Measurements from ENCODE around the gene SHOC2. TPM values are rescaled to one million over a fixed set of nuclear protein-coding genes. Genes with fewer than 3 reads are reported as not detected.

The SHOC2 gene
- total RNA-seq, 2 donors from 2014 or later: 66.8 to 79.2 TPM

DNA sequence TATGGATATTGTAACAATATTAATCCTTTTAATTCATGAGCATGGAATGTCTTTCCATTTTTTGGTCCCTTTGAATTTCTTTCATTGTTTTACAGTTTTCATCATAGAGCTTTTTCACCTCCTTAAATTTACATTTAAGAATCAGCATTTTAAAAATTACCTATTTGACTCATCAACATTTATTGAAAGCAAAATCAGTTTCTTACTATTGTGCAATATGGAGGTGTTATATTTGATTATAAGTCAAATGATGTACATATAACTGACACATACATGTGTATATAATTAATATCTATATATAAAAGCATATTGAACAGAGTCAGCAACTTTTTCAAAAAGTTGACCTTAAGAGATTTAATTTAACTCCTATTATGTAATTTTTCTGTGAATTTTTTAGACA is 52.2 kb downstream of the SHOC2 start:
- DNase-seq (no peak), ATAC-seq (no peak)

GRCh38 chr10:110972231-110973134 is 53.1 kb downstream of the SHOC2 start:
- intact Hi-C loops (cut with DNase I, micrococcal nuclease): no loop called here
- DNase-seq (no peak), ATAC-seq (no peak)

More for the DNA sequence above, 52.2 kb downstream of the SHOC2 start:
- intact Hi-C loops (cut with DNase I, micrococcal nuclease): no loop called here

- intact Hi-C loops (cut with DNase I, micrococcal nuclease): no loop called here
- ATAC-seq: no peak
- no peak for DNase-seq
Observed at GRCh38 chr10:110973400-110973799, 54.0 kb downstream of the SHOC2 start.

DNA sequence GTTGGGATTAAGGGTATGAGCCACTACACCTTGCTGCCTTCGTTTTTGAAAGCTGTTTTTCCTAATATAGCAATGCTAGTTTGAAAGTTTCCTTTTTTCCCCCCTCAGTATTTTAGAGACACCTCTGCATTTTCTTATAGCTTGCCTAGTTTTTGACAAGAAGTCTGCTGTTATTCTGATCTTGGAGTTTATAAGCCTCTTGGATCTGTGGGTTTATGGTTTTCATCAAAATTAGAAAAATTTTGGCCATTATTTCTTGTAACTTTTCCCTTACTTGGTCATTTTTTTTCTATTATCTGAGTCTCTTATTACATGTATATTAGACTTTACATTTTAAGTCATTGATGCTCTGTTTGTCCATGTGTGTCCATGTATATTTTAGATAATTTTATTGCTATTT is 57.2 kb downstream of the SHOC2 start:
- no peak for DNase-seq
- intact Hi-C loops (cut with DNase I, micrococcal nuclease): no loop called here
- no peak for ATAC-seq

DNA sequence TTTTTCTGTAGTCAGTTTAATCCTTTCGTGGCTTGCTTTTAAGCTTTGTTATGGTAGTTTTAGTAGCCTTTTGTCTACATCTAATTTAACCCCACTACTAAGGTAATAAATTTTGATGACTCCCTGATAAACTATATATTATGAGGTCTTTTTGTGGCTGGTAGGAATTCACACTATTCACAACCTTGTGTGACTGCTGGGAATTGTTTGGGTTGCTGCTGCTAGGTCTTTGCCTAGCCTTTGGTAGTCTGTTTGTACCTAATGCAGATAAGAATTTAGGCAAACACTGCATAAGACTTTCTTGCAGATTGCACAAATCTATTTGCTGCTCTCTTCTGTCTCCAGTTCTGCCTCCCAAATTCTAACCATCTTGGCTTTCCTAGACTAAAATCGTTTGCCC is 58.3 kb downstream of the SHOC2 start:
- DNase-seq (no peak), ATAC-seq (no peak)
- intact Hi-C loops (cut with DNase I, micrococcal nuclease): no loop called here

DNA sequence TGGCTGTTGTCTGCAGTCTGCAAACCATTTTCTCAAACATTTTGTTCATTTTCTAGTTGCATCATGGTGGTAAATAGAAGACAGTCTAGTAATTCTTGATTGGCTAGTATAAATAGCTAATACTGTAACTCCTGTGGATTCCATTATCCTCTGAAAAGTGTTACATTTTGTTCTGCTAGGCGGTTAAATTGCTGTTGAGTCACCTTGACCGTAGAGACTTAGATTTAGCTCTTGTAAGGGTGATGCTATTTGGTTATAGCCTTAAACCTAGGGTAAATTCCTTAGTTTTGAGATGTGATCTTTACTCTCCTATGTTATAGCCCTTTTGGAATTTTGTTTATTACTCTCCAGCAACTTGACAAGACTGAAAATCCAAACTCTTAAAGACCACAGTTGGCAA is 58.8 kb downstream of the SHOC2 start:
- no peak for ATAC-seq
- intact Hi-C loops (cut with DNase I, micrococcal nuclease): no loop called here
- no peak for DNase-seq

GRCh38 chr10:110979611-110980010 is 60.2 kb downstream of the SHOC2 start:
- intact Hi-C loops (cut with DNase I, micrococcal nuclease): no loop called here
- ATAC-seq: no peak
- no peak for DNase-seq

DNA sequence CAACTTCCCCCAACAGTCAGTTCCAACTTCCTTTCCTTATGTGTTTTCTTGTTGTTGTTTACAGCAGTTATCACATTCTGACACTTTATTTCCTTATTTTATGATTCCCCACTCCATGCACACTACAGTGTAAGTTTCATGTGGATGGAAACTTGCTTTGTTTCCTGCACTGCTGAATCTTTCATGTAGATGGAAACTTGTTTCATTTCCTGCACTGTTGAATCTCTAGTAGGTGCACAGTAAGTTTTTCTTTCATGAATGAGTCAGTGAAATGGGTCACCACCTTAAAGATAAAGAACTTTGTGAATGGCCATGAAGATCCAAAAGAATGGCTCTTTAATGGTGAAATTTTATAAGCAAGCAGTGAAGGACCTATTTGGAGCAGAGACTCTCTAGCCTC is 61.4 kb downstream of the SHOC2 start:
- intact Hi-C loops (cut with DNase I, micrococcal nuclease): no loop called here
- DNase-seq: no peak
- no peak for ATAC-seq

DNA sequence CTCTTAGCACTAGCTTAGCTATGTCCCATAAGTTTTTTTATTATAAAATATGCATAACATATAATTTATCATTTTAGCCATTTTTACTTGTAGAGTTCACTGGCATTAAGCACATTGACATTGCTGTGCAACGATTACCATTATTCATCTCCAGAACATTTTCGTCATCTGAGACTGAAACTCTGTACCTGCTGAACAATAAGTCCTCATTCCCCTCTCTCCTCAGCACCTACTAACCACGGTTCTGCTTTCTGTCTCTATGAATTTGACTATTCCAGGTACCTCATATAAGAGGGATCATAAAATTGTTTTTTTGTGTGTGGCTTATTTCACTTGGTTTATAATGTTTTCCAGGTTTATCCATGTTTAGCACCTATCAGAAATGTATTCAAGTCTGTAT is 64.1 kb downstream of the SHOC2 start:
- DNase-seq (no peak), ATAC-seq (no peak)
- intact Hi-C loops (cut with DNase I, micrococcal nuclease): no loop called here

DNA sequence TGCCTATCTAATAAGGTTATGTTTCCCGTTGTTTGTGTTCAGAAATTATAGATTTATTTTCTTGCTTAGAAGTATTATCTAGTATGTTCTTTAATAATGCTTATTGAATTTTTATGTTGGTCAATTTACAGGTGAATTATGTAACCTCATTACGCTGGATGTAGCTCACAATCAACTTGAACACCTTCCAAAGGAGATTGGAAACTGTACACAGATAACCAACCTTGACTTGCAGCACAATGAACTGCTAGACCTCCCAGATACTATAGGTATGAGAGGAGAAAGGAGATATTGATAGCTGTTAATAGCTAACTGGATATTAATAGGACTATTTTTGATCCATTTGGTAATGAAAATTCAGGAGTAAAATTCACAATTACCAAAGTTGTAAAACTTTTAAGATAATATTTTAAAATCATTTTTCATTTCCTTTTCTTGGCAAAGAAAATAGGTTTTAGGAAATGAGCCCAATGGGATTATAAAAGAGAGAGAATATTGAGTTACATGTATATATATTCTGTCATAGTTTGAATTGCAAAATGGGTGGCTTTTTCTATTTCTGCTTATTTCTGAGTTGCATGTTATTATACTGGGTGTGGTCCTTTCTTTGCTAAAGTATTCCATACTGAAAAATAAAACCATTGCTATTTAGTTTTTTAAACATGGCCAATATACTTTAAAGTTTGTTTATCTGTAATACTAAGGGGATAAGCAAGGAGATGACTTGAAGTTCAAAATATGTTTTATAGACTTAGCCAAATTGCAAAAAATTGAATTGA is 66.3 kb downstream of the SHOC2 start:
- ATAC-seq (no peak), DNase-seq (no peak)
- intact Hi-C loops (cut with DNase I, micrococcal nuclease): no loop called here

GRCh38 chr10:110989016-110989415 is 69.6 kb downstream of the SHOC2 start:
- DNase-seq (no peak), ATAC-seq (no peak)
- intact Hi-C loops (cut with DNase I, micrococcal nuclease): no loop called here

- ATAC-seq: no peak
- DNase-seq: no peak
- intact Hi-C loops (cut with DNase I, micrococcal nuclease): no loop called here
Observed at GRCh38 chr10:110992006-110992800, 72.8 kb downstream of the SHOC2 start.

- ATAC-seq: no peak
- no peak for DNase-seq
- intact Hi-C loops (cut with DNase I, micrococcal nuclease): no loop called here
Observed at GRCh38 chr10:110993024-110993693, 73.8 kb downstream of the SHOC2 start.

DNA sequence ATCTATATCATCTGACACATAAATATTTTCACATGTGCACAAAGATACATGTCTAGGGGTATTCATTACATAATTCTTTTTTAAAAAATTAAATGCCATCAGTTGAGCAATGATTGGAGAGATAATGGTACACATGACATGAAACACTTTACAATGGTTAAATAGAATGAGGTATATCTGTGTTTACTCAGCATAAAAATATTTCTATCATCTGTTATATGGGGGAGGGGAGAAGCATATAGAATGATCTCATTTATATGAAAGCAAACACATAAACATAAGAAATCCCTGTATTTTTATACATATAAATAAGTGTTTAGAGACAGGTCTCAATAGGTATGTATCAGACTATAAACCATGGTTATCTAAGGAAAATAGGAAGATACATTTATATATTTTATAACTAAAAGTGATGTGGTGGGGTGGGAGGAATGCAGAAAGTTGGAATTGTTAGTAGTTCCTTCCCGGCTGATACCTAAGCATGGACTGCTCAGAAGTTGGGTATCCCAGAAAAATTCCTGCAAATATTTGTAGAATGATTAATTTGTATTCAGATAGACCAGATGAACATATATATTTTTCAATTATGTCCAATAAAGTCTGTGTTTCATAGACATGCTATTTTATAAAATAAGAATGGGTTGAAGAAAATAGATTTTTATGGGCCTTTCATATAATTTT is 75.1 kb downstream of the SHOC2 start:
- ATAC-seq (no peak), DNase-seq (no peak)
- intact Hi-C loops (cut with DNase I, micrococcal nuclease): no loop called here

DNA sequence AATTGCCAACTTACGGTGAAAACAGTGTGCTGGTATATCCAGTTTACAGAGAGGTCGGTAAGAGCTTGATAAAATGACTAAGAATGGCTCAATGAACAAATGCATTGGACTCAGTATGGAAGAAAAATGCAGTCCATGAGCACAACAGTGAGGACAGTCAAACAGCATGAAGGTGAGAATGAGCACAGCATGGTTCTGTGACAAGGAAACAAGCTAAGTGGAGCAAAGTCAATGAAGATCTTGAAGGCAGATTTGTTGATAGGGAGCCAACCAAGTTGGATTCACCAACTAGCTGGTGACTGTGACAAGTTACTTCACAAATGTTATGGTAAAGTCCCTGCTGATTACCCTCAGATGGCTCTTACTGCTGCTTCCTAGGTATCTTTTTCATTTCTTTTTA is 75.9 kb downstream of the SHOC2 start:
- intact Hi-C loops (cut with DNase I, micrococcal nuclease): no loop called here
- ATAC-seq (no peak), DNase-seq (no peak)

- DNase-seq: no peak
- intact Hi-C loops (cut with DNase I, micrococcal nuclease): no loop called here
- no peak for ATAC-seq
Observed at GRCh38 chr10:110996256-110996655, 76.9 kb downstream of the SHOC2 start.

- DNase-seq (no peak), ATAC-seq (no peak)
- intact Hi-C loops (cut with DNase I, micrococcal nuclease): no loop called here
Observed at GRCh38 chr10:111004016-111004415, 84.6 kb downstream of the SHOC2 start.

- ATAC-seq (no peak), DNase-seq (no peak)
- intact Hi-C loops (cut with DNase I, micrococcal nuclease): no loop called here
Observed at GRCh38 chr10:111007486-111007885, 88.1 kb downstream of the SHOC2 start.
